OCI-LY1 (cell line): ENCODE results near the gene RREB1.

Source experiments
- H2AFZ ChIP-seq: fragments of 200-600 bp; sonication (generic), shearing (Covaris generic); 2 replicates; pipeline ENCODE4 v1.6.0; 2014; ENCODE audit warnings: antibody characterized with exemption, mild to moderate bottlenecking, low read length
- H3F3A ChIP-seq: fragments of 200-600 bp; sonication (generic), shearing (Covaris generic); 2 replicates; pipeline ENCODE4 v1.6.0; 2014; ENCODE audit warnings: mild to moderate bottlenecking, antibody characterized with exemption, low read length, moderate library complexity; ENCODE audit not compliant: insufficient read depth
- H3K27ac ChIP-seq: fragments of 200-600 bp; sonication (generic); 2 replicates; pipeline ENCODE4 v1.5.1; 2014; ENCODE audit warnings: low read length, mixed run types, mild to moderate bottlenecking, low read depth; ENCODE audit not compliant: poor library complexity, severe bottlenecking
- H3K27me3 ChIP-seq: fragments of 200-600 bp; sonication (generic); 2 replicates; pipeline ENCODE4 v1.6.0; 2014; ENCODE audit warnings: antibody characterized with exemption, mild to moderate bottlenecking, low read length, moderate library complexity; ENCODE audit not compliant: insufficient read depth
- H3K36me3 ChIP-seq: fragments of 200-600 bp; sonication (generic); 2 replicates; pipeline ENCODE4 v1.6.1; 2014; ENCODE audit warnings: mild to moderate bottlenecking, antibody characterized with exemption, low read length, moderate library complexity, mixed read lengths; ENCODE audit not compliant: insufficient read depth
- H3K4me1 ChIP-seq: fragments of 200-600 bp; sonication (generic); 2 replicates; pipeline ENCODE4 v1.5.1; 2014; ENCODE audit warnings: mild to moderate bottlenecking, low read length, moderate library complexity; ENCODE audit not compliant: insufficient read depth, severe bottlenecking
- H3K4me2 ChIP-seq: fragments of 200-600 bp; sonication (generic), shearing (Covaris generic); 2 replicates; pipeline ENCODE4 v1.6.1; 2014; ENCODE audit warnings: low read length
- H3K4me3 ChIP-seq: fragments of 200-600 bp; sonication (generic); 2 replicates; pipeline ENCODE4 v1.5.1; 2014; ENCODE audit warnings: low read length, low read depth, mild to moderate bottlenecking, mixed read lengths; ENCODE audit not compliant: poor library complexity, severe bottlenecking
- H3K79me2 ChIP-seq: fragments of 200-600 bp; shearing (Covaris generic); 2 replicates; pipeline ENCODE4 v1.6.1; 2016; ENCODE audit warnings: mixed run types, low read length, mixed read lengths; ENCODE audit not compliant: insufficient read depth
- H3K9ac ChIP-seq: fragments of 200-600 bp; sonication (generic), shearing (Covaris generic); 2 replicates; pipeline ENCODE4 v1.6.1; 2014; ENCODE audit warnings: mild to moderate bottlenecking, low read length, mixed read lengths
- H3K9me2 ChIP-seq: fragments of 200-600 bp; sonication (generic), shearing (Covaris generic); 2 replicates; pipeline ENCODE4 v1.6.1; 2014; ENCODE audit warnings: low read depth, mild to moderate bottlenecking, low read length, mixed read lengths
- H3K9me3 ChIP-seq: fragments of 200-600 bp; shearing (Covaris generic); 2 replicates; pipeline ENCODE4 v1.6.1; 2014; ENCODE audit warnings: low read length, mixed read lengths
- H4K20me1 ChIP-seq: fragments of 200-600 bp; sonication (generic), shearing (Covaris generic); 2 replicates; pipeline ENCODE4 v1.6.0; 2016; ENCODE audit warnings: mild to moderate bottlenecking, low read length; ENCODE audit not compliant: insufficient read depth
- CTCF ChIP-seq: fragments of 200-600 bp; sonication (generic), shearing (Covaris generic); IDR thresholded peaks from 2 replicates; pipeline ENCODE4 v1.5.1; 2017; ENCODE audit warnings: mild to moderate bottlenecking, antibody characterized with exemption, low read length, moderate library complexity, mixed read lengths
- EZH2 ChIP-seq: fragments of 200-600 bp; sonication (generic), shearing (Covaris generic); IDR thresholded peaks from 2 replicates; pipeline ENCODE4 v1.8.0; 2017; ENCODE audit warnings: borderline replicate concordance, mixed run types, mild to moderate bottlenecking, antibody characterized with exemption, low read length, moderate library complexity, mixed read lengths

RREB1 gene

DNA sequence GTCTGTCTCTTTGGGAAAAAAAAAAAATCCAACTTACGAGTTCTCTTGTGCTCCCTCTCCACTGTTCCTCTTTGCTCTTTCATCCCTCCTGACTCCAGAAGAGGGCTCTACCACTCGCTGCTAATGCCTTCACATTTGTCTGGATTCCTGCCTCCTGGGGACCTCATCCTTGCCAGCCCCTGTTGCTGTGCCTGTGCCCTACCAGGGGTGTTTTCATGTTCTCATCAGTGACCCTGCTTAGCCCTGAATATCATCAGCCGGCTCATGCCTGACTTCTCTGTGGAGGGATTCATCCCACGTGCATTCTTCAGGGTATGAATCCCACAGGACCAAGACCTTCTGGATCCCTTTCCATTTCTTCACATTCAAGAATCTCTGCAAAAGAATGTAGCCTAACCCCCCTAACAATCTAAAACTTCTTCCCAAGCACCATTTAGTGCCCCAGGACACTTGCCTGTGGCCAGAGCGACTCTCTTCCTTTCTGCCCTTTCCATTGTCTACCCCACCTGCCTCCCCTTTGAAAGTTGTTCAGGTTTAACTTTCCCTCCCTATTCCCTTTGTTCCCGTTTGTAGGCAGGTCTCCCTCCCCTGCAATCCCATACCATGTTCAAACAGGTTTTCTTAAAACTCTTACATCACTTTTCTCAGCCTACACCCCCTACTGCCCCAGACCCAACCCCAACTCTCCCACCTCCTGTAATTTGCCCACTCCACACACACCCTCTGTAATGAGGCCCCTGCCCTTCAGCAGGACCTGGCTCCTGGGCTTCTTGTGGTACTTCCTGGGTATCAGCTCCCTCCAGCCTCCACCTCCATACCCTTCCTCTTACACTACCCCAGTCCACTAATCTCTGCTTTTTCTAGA, 50.2 kb downstream of the RREB1 start:
- Histone ChIP-seq H3K27ac (no peak overlapping the region), H3K9me3 (no peaks in the 10 kb centered on the region), H3K4me2 (no peak overlapping the region), H3K4me1 (peaks cover 27% of the 10 kb centered on the region), H3K4me3 (no peak overlapping the region), H3K36me3 (no peaks in the 10 kb centered on the region), H3K9me2 (no peaks in the 10 kb centered on the region), H3K79me2 (no peaks in the 10 kb centered on the region), H3K27me3 (no peaks in the 10 kb centered on the region), H3F3A (no peaks in the 10 kb centered on the region), H4K20me1 (no peaks in the 10 kb centered on the region), H3K9ac (no peak overlapping the region), H2AFZ (no peak overlapping the region)
- TF ChIP-seq EZH2 = no peak
- no peak for TF ChIP-seq CTCF

DNA sequence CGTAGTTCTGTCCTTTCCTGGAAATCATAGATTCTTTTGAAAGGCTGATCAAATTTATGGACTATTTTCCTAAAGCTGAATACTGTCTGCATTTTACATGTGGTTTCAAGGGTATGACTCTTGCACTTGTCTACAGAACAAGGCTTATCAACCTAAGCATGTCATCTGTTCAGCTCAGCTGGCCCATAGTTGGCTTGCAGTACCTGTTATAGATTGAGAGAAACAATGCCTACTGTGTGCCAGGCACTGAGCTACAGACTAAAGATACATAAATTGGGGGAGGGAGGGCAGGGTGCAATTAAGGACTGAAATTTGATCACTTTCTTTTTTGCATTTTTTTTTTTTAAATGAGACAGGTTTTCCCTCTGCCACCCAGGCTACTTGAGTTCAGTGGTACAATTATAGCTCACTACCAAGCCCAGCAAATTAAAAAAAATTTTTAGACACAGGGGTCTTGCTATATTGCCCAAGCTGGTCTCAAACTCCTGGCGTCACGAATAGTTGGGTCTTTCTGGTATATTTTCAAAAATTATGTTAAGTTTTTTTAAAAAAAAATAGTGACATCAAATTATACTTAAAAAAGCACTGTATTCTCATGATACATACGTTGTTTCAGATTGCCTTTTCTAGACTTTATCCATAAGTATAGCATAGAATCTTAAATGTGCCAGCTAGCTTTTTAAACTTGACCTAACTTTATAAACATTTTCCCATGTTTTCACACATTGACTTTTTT, 52.2 kb downstream of the RREB1 start:
- no peak overlapping the region for H3K27ac ChIP-seq
- no peaks in the 10 kb centered on the region for H3F3A ChIP-seq
- no peak overlapping the region for H3K4me2 ChIP-seq
- H3K4me1 ChIP-seq = peaks cover 16% of the 10 kb centered on the region
- H3K9ac ChIP-seq = no peak overlapping the region
- H4K20me1 ChIP-seq = no peaks in the 10 kb centered on the region
- no peak overlapping the region for H2AFZ ChIP-seq
- H3K4me3 ChIP-seq = no peak overlapping the region
- TF ChIP-seq EZH2 = no peak
- TF ChIP-seq CTCF = no peak
- no peaks in the 10 kb centered on the region for H3K36me3 ChIP-seq
- no peaks in the 10 kb centered on the region for H3K79me2 ChIP-seq
- no peaks in the 10 kb centered on the region for H3K27me3 ChIP-seq
- no peaks in the 10 kb centered on the region for H3K9me2 ChIP-seq
- no peaks in the 10 kb centered on the region for H3K9me3 ChIP-seq

DNA sequence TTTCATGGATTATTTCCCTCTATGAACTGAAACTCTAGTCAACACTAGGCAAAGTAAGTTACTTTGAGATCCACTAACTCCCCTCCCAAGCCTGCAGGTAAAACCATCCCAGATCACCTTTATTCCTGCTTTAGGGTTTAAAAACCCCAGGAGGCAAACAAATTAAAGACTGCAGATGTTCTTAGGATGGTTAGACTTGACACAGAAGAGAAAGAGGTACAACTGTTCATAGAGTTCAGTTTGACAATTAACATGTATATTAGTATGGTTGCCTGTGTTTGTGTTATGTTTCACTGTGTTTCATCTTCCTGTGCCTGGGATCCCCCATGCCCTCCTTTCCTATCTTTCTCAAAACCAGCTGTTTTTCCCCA, 53.5 kb downstream of the RREB1 start:
- TF ChIP-seq EZH2 = no peak
- TF ChIP-seq CTCF = no peak
- Histone ChIP-seq H3K79me2 (no peaks in the 10 kb centered on the region), H3K27me3 (no peaks in the 10 kb centered on the region), H3K9me2 (no peaks in the 10 kb centered on the region), H3K27ac (no peak overlapping the region), H2AFZ (no peak overlapping the region), H3K36me3 (no peaks in the 10 kb centered on the region), H3K9me3 (no peaks in the 10 kb centered on the region), H3F3A (no peaks in the 10 kb centered on the region), H3K9ac (no peak overlapping the region), H3K4me2 (no peak overlapping the region), H4K20me1 (no peaks in the 10 kb centered on the region), H3K4me1 (peaks cover 3% of the 10 kb centered on the region), H3K4me3 (no peak overlapping the region)
